Tibial artery (tissue), 4 donors: ENCODE data around the gene LHFPL2.
A peak's percentile ranks its signal among the peaks of the same experiment; 100 is the strongest.

Experiments
- DNase-seq, 2 donors: peaks; one replicate each; pipeline ENCODE4 v3.0.0-alpha.2; 2019
- H3K27ac ChIP-seq, 2 donors: fragments of 200-600 bp; sonication (generic) in 1 of 2; 1 replicate in 1 of 2; 2 replicates in 1 of 2; pipeline ENCODE4 v1.5.1; 2018 to 2019; ENCODE audit warnings: mild to moderate bottlenecking in 1 of 2
- H3K27me3 ChIP-seq, 2 donors: fragments of 200-600 bp; sonication (generic) in 1 of 2; one replicate each; pipeline versions ENCODE4 v1.5.1 to v1.6.0; 2016 to 2019
- H3K36me3 ChIP-seq, 3 donors: fragments of 200-600 bp; sonication (generic) in 2 of 3; one replicate each; pipeline ENCODE4 v1.5.1; 2016 to 2019; ENCODE audit warnings: mild to moderate bottlenecking in 2 of 3
- H3K4me1 ChIP-seq, 4 donors: fragments of 200-600 bp; sonication (generic) in 2 of 4; 1 replicate in 3 of 4; 2 replicates in 1 of 4; pipeline ENCODE4 v1.5.1; 2016 to 2019
- H3K4me3 ChIP-seq, 2 donors: fragments of 200-600 bp; sonication (generic) in 1 of 2; 1 replicate in 1 of 2; 2 replicates in 1 of 2; pipeline ENCODE4 v1.5.1; 2018 to 2019; ENCODE audit warnings: mild to moderate bottlenecking in 2 of 2
- H3K9me3 ChIP-seq, 3 donors: fragments of 200-600 bp; sonication (generic) in 1 of 3; one replicate each; pipeline ENCODE4 v1.5.1; 2016 to 2019
- intact Hi-C: fragments of 100-400 bp; cut with DNase I; formaldehyde crosslinking; loops from one replicate; pipeline ENCODE4 v1.15.0; 2023; ENCODE audit warnings: low total_unique reads
- TF ChIP-seq, protein P1 (sequence below), 2 experiments: fragments of 200-600 bp in 1 of 2; fragments of 450-650 bp in 1 of 2; IDR thresholded peaks; one replicate each; pipeline ENCODE4 v1.5.1; 2017 to 2019; ENCODE audit warnings: antibody characterized with exemption in 2 of 2, mild to moderate bottlenecking in 1 of 2, moderate library complexity in 1 of 2

The LHFPL2 gene

GRCh38 chr5:78647351-78647818 lies 1.2 kb downstream of the LHFPL2 start:
- no peaks in the 10 kb centered on the region for H3K27me3 ChIP-seq
- no peak for DNase-seq
- H3K4me1 ChIP-seq = peaks cover 0 to 63% (median 44%) of the 10 kb centered on the region in 4 donors
- peak overlapping the region; percentile 97 to 99 for H3K27ac ChIP-seq
- peak overlapping the region; percentile 67 to 70 for H3K4me3 ChIP-seq
- TF ChIP-seq, protein P1, sequence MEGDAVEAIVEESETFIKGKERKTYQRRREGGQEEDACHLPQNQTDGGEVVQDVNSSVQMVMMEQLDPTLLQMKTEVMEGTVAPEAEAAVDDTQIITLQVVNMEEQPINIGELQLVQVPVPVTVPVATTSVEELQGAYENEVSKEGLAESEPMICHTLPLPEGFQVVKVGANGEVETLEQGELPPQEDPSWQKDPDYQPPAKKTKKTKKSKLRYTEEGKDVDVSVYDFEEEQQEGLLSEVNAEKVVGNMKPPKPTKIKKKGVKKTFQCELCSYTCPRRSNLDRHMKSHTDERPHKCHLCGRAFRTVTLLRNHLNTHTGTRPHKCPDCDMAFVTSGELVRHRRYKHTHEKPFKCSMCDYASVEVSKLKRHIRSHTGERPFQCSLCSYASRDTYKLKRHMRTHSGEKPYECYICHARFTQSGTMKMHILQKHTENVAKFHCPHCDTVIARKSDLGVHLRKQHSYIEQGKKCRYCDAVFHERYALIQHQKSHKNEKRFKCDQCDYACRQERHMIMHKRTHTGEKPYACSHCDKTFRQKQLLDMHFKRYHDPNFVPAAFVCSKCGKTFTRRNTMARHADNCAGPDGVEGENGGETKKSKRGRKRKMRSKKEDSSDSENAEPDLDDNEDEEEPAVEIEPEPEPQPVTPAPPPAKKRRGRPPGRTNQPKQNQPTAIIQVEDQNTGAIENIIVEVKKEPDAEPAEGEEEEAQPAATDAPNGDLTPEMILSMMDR (IDR thresholded peaks at IDR 0.05) = no peak
- no peaks in the 10 kb centered on the region for H3K36me3 ChIP-seq
- intact Hi-C loops = loop anchor here (5.0 to 10.0 kb wide), 2 partner anchors 100 to 157 kb away; no protein-coding TSS in a partner anchor
- H3K9me3 ChIP-seq = no peaks in the 10 kb centered on the region

GRCh38 chr5:78644741-78645300 lies 3.8 kb downstream of the LHFPL2 start:
- H3K4me3 ChIP-seq = peak overlapping the region in 1 of 2 donors; percentile 5
- no peaks in the 10 kb centered on the region for H3K27me3 ChIP-seq
- TF ChIP-seq, protein P1 (IDR thresholded peaks at IDR 0.05) = no peak
- H3K4me1 ChIP-seq = peaks cover 0 to 77% (median 46%) of the 10 kb centered on the region in 4 donors
- DNase-seq = no peak
- H3K27ac ChIP-seq = peak overlapping the region; percentile 41
- intact Hi-C loops = loop anchor here (5.0 to 10.0 kb wide), 2 partner anchors 98 to 160 kb away; no protein-coding TSS in a partner anchor
- H3K36me3 ChIP-seq = no peaks in the 10 kb centered on the region
- no peaks in the 10 kb centered on the region for H3K9me3 ChIP-seq

GRCh38 chr5:78644129-78644528 lies 4.4 kb downstream of the LHFPL2 start:
- intact Hi-C loops = loop anchor here (10.0 kb wide), 1 partner anchor 161 kb away; no protein-coding TSS in a partner anchor
- DNase-seq = no peak
- Histone ChIP-seq H3K4me3 (no peak overlapping the region), H3K4me1 (peaks cover 0 to 77% (median 49%) of the 10 kb centered on the region in 4 donors), H3K36me3 (no peaks in the 10 kb centered on the region), H3K9me3 (no peaks in the 10 kb centered on the region), H3K27me3 (no peaks in the 10 kb centered on the region), H3K27ac (peak overlapping the region; percentile 41)
- TF ChIP-seq, protein P1 (IDR thresholded peaks at IDR 0.05) = no peak

DNA sequence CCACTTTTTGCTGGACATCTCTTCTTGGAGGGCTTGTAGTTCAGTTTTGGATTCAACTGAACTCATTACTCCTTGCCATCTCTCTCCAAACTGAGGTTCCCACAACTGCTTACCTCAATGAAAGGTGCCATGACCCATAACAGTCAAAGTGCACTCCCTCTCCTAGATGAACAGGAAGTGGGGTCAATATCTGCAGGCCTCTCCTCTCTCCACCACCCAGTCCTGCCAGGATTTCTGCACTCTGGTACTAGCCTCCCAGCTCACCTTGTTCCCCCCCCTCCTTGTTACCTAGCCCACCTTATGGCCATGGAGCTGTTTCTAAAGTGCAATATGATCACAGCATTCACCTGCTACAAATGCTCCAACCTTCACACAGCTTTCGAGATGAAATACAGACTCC lies 5.9 kb downstream of the LHFPL2 start:
- H3K4me1 ChIP-seq = peaks cover 0 to 91% (median 62%) of the 10 kb centered on the region in 4 donors
- H3K27me3 ChIP-seq = no peaks in the 10 kb centered on the region
- H3K36me3 ChIP-seq = no peaks in the 10 kb centered on the region
- TF ChIP-seq, protein P1 (IDR thresholded peaks at IDR 0.05) = no peak
- intact Hi-C loops = loop anchor here (10.0 kb wide), 1 partner anchor 162 kb away; no protein-coding TSS in a partner anchor
- no peak overlapping the region for H3K27ac ChIP-seq
- no peak for DNase-seq
- H3K4me3 ChIP-seq = no peak overlapping the region
- H3K9me3 ChIP-seq = no peaks in the 10 kb centered on the region

- Histone ChIP-seq H3K27me3 (no peaks in the 10 kb centered on the region), H3K4me1 (peaks cover 0 to 91% (median 57%) of the 10 kb centered on the region in 4 donors), H3K27ac (peak overlapping the region in 1 of 2 donors; percentile 18), H3K4me3 (no peak overlapping the region), H3K9me3 (no peaks in the 10 kb centered on the region), H3K36me3 (no peaks in the 10 kb centered on the region)
- TF ChIP-seq, protein P1 (IDR thresholded peaks at IDR 0.05) = no peak
- intact Hi-C loops = loop anchor here (10.0 kb wide), 1 partner anchor 164 kb away; no protein-coding TSS in a partner anchor
- DNase-seq = no peak
These were observed 7.7 kb downstream of the LHFPL2 start for GRCh38 chr5:78640662-78641474.
